SH-SY5Y (cell line): ENCODE measurements around the gene KMT2E.

Experiments used
- GATA2 ChIP-seq: IDR thresholded peaks from 2 replicates; pipeline ENCODE4 v1.6.1; 2011; ENCODE audit warnings: mild to moderate bottlenecking, low read depth, low read length
- GATA3 ChIP-seq: IDR thresholded peaks from 2 replicates; pipeline ENCODE4 v1.6.1; 2011; ENCODE audit warnings: low read depth, mild to moderate bottlenecking, low read length, moderate library complexity

GRCh38 chr7:105026750-105027149 is 12.7 kb downstream of the KMT2E start:
- TF ChIP-seq GATA2 (no peak), GATA3 (no peak)
